Measurements from ENCODE around the gene PORCN. TPM values are rescaled to one million over a fixed set of nuclear protein-coding genes. Genes with fewer than 3 reads are reported as not detected.
"Not testable (repeated sequence)": the region's sequence is repeated elsewhere in the genome, so short reads cannot be mapped to it uniquely, and the experiment has no call there.

Gene PORCN
- total RNA-seq, 1 donor from 2014 or later, result 4.9 TPM

GRCh38 chrX:48548871-48549270 lies 40.1 kb downstream of the PORCN start:
- DNase-seq, result no peak

DNA sequence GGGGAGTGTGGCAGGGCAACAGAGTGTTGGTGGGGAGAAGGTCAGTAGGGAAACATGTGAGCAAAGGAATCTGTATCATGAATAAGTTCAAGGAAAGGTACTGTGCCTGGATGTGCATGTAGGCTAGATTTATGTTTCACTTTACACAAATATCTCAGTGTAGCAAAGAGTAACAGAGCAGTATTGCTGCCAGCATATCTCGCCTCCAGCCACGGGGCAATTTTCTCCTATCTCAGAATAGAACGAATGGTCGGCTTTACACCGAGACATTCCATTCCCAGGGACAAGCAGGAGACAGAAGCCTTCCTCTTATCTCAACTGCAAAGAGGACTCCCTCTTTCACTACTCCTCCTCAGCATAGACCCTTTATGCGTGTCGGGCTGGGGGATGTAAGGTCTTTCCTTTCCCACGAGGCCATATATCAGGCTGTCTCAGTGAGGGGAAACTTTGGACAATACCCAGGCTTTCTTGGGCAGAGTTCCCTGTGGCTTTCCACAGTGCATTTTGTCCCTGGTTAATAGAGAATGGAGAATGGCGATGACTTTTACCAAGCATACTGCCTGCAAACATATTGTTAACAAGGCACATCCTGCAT lies 47.0 kb downstream of the PORCN start:
- DNase-seq, result not testable (repeated sequence)

- peak; percentile 72 for DNase-seq
Observed at GRCh38 chrX:48558271-48558670, 49.5 kb downstream of the PORCN start.

- DNase-seq, result no peak
Observed at GRCh38 chrX:48559636-48560035, 50.8 kb downstream of the PORCN start.

DNA sequence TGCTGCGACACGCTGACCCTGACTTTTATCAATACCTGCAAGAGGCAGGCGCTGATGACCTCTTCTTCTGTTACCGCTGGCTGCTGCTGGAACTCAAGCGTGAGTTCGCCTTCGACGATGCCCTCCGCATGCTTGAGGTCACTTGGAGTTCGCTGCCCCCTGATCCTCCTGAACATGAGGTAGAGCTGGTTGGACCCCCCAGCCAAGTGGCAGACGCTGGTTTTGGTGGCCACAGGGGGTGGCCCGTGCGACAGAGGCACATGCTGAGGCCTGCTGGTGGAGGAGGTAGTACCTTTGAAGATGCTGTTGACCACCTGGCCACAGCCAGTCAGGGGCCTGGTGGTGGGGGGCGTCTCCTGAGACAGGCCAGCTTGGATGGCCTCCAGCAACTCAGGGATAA lies 51.3 kb downstream of the PORCN start:
- no peak for DNase-seq

DNA sequence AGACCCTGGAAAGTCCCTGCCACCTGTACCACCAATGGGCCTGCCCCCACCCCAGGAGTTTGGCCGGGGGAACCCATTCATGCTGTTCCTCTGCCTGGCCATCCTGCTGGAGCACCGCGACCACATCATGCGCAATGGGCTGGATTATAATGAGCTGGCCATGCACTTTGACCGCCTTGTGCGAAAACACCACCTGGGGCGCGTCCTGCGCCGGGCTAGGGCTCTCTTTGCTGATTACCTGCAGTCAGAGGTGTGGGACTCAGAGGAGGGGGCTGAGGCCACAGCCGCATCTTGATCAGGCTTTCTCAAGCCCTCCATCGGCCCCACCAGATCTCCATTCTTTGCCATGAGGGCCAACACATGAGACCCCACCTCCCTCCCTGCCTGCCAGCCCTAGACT lies 51.9 kb downstream of the PORCN start:
- DNase-seq, result no peak

GRCh38 chrX:48569958-48570357 lies 61.2 kb downstream of the PORCN start:
- peak; percentile 82 for DNase-seq

Other genes starting within 250 kb of the PORCN start
- gene SSX3, start 152.3 kb upstream of the PORCN start, total RNA-seq, result not detected in 2 replicates
- not detected in 2 replicates for gene SSX4, start 125.5 kb upstream of the PORCN start, total RNA-seq
- not detected in 2 replicates for gene SSX4B, start 97.0 kb upstream of the PORCN start, total RNA-seq
- 10.6 and 24.2 TPM in 2 replicates for gene SLC38A5, start 38.7 kb upstream of the PORCN start, total RNA-seq
- gene FTSJ1, start 32.8 kb upstream of the PORCN start, total RNA-seq, result 45.1 and 56.7 TPM in 2 replicates
- 118 and 126 TPM in 2 replicates for gene EBP, start 12.8 kb downstream of the PORCN start, total RNA-seq
- gene TBC1D25, start 30.7 kb downstream of the PORCN start, total RNA-seq, result 7.8 and 11.6 TPM in 2 replicates
- 121 and 148 TPM in 2 replicates for gene RBM3, start 65.5 kb downstream of the PORCN start, total RNA-seq
- 137 and 143 TPM in 2 replicates for gene WDR13, start 88.5 kb downstream of the PORCN start, total RNA-seq
- 0.09 TPM in 1 of 2 replicates, not detected in the other for gene WAS, start 174.8 kb downstream of the PORCN start, total RNA-seq
- gene SUV39H1, start 187.7 kb downstream of the PORCN start, total RNA-seq, result 4.3 and 9.8 TPM in 2 replicates

Data from dermis blood vessel endothelial cell (primary cell).